ENCODE measurements around the gene GIPR. TPM values are rescaled to one million over a fixed set of nuclear protein-coding genes. Genes with fewer than 3 reads are reported as not detected.
A peak's percentile ranks its signal among the peaks of the same experiment; 100 is the strongest.
"Not testable (repeated sequence)": the region's sequence is repeated elsewhere in the genome, so short reads cannot be mapped to it uniquely, and the experiment has no call there.

GIPR gene
- polyA plus RNA-seq, 12 donors: 0.17 to 1.4 (median 0.42) TPM; not detected in 4

GRCh38 chr19:45691516-45692186, 23.6 kb downstream of the GIPR start, which contains the start of gene SNRPD2:
TSS of gene SNRPD2 (minus strand) at chr19:45691953. CDS start at chr19:45691888, 65 bp downstream.
- DNase-seq: peak; percentile 96

GRCh38 chr19:45692187-45693105, 24.4 kb downstream of the GIPR start, which contains the start of gene QPCTL:
TSS of gene QPCTL (plus strand) at chr19:45692666. CDS start at chr19:45692704, 38 bp downstream.
- DNase-seq: peak; percentile 95

GRCh38 chr19:45693106-45693788, 25.2 kb downstream of the GIPR start:
- peak; percentile 66 for DNase-seq

GRCh38 chr19:45701676-45702075, 33.7 kb downstream of the GIPR start:
- DNase-seq: no peak

GRCh38 chr19:45705115-45705514, 37.1 kb downstream of the GIPR start:
- no peak for DNase-seq

- DNase-seq: no peak
These were observed 37.8 kb downstream of the GIPR start for GRCh38 chr19:45705710-45706415.

- no peak for DNase-seq
These were observed 42.5 kb downstream of the GIPR start for GRCh38 chr19:45710356-45711130.

GRCh38 chr19:45711851-45712698, 44.1 kb downstream of the GIPR start:
- DNase-seq: no peak

- no peak for DNase-seq
These were observed 44.7 kb downstream of the GIPR start for GRCh38 chr19:45712699-45713067.

GRCh38 chr19:45713141-45713540, 45.1 kb downstream of the GIPR start:
- no peak for DNase-seq

GRCh38 chr19:45715139-45715538, 47.1 kb downstream of the GIPR start:
- DNase-seq: no peak

GRCh38 chr19:45716359-45717130, 48.5 kb downstream of the GIPR start:
- DNase-seq: peak; percentile 41

- peak; percentile 98 for DNase-seq
These were observed 49.3 kb downstream of the GIPR start for GRCh38 chr19:45717131-45717982.

- no peak for DNase-seq
These were observed 50.1 kb downstream of the GIPR start for GRCh38 chr19:45717983-45718650.

GRCh38 chr19:45720065-45720464, 52.0 kb downstream of the GIPR start:
- not testable (repeated sequence) for DNase-seq

GRCh38 chr19:45728683-45729082, 60.7 kb downstream of the GIPR start:
- DNase-seq: not testable (repeated sequence)

GRCh38 chr19:45729800-45730290, 61.8 kb downstream of the GIPR start:
- DNase-seq: no peak

Measured in muscle of arm (tissue), 12 donors.